NCI-H2107 treated with DMSO at 0.1 percent for 48 hours (cell line): ENCODE results near the gene MAPK6.
"Not testable (repeated sequence)": the region's sequence is repeated elsewhere in the genome, so short reads cannot be mapped to it uniquely, and the experiment has no call there.

Experiments
- DNase-seq: peaks from one replicate; lab custom pipeline; 2025; ENCODE audit not compliant: unreplicated experiment; lab: John Stamatoyannopoulos, UW

The MAPK6 gene

DNA sequence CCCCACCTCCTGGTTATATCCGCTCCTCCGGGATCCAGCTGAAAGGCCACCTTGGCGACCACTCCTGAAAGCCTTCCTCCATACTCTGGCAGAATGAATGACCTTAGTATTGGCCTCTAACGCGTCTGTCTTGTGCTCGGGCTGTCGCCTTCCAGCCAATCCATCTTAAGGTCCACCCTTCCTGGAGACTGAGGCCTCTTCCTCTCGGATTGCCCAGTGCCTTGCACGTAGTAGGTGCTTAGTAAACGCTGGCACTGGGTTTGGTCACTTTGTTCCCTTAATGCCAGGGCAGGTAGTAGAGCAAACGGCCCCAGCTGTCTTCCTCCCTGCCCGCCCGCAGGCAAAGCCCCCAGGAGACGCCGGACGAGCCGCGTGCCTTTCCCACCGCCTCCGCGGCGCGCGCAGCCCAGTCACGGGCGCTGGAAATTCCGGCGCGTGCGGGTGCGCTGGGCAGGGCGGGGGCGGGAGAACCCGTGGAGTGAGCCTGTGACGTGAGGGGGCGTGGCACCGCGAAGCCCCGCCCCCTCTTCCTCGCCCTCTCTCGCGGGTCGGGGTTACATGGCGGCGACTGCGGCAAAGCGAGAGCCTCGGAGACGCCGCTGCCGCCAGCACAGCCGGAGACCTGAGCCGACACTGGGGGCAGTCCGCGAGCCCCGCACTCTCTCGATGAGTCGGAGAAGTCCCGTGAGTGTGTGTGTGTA lies at the start of gene MAPK6:
TSS of gene MAPK6 (plus strand) at position 527 of the 701 bp plus-strand sequence. CDS start 27,242 bp downstream, outside the sequence.
- DNase-seq, result peak; percentile 40

GRCh38 chr15:51969728-51970127 lies 49.3 kb upstream of the MAPK6 start:
- no peak for DNase-seq

GRCh38 chr15:51970132-51970817 lies 48.7 kb upstream of the MAPK6 start:
- no peak for DNase-seq

DNA sequence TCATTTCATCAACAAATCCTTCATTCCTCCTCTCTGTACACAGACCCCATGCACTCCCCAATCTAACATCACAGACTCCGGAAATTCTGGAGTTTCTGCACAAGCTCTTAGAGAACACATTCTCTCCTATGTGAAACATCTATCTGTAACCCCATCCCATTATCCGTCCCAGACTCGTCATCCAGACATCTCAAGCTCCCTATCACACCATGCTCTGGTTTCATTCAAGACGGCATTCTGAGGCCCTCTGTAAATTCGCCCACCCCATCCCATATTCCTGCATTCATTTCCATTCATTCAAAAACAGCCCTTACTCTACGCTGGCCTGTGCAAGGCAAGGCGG lies 48.0 kb upstream of the MAPK6 start:
- no peak for DNase-seq

GRCh38 chr15:51971375-51972133 lies 47.5 kb upstream of the MAPK6 start, which contains the start of gene LEO1:
Gene LEO1, minus strand, starts transcription at chr15:51971778. Its CDS starts 33 bp downstream, at chr15:51971745.
- DNase-seq, result peak; percentile 86

DNA sequence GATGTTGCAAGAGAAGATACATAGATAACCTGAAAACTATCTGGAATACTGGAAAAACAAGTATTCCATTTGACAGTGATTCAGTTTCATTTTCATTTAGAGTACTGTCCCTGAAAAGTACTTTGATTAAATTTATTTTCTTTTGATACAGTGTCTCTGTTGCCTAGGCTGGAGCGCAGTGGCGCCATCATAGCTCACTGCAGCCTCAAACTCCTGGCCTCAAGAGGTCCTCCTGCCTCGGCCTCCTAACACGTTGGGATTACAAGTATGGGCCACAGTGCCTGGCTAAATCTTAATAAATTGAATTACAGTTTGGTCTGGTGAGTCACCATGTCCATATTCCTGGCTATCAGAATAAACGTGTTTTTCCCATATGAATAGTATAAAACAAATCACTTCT lies 45.8 kb upstream of the MAPK6 start:
- DNase-seq, result no peak

DNA sequence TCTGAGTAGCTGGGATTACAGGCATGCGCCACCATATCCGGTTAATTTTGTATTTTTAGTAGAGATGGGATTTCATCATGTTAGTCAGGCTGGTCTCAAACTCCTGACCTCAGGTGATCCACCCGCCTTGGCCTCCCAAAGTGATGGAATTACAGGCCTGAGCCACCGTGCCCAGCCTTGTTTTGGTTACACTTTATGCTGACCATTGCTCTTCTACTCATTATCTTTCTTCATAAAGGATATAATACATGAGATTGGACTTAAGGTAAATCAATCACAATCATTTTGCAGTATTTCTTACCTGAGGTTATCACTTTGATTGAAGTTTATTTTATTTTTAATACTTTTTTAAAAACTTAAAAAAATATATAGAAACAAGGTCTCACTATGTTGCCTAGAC lies 45.2 kb upstream of the MAPK6 start:
- no peak for DNase-seq

DNA sequence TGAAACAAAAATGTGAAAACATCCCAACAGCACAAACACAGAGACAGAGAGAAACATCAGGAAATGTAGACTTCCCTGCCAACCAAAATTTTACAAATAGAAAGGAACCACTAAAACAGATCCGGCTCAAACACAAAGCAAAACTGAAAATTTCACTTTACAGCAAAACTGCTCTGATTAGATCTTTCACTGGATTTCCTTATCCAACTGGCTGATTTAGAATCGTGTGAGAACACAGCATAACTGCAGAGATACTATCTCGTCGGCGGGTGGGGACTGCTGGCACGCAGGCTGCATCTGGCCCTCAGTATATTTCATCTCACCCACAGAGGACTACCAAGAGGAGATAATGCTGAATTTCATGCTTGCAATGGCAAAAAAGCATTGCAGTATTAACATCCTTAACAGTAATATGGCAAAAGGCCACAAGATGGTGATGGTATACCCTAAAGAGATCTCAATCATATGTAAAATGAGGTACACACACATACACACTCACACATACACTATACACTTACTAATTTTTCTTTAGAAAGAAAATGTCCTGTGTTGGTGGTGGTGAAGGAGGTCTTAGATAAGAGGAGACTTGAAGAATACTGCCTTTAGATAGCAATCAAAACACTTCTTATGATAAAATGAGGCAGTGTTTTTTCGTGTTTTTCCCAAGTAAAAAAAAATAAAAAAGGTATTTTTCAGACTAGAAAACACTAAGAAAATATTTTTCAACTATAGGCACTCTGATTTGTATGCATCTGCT lies 36.8 kb upstream of the MAPK6 start:
- peak; percentile 26 for DNase-seq

DNA sequence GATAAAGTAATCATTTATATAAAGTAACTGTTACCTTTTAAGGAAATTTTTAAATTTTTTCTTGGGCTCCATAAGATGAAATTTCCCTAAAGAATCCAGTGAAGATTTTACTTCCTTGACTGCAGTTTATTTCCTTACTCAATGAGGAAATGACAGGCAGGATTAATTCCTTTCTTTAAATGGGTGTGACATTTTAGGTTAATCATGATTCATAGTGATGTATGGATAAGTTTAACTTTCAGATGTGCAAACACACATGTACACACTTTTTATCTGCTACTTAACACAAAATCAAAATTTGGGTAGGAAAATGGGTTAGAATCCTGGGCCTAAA lies 36.3 kb upstream of the MAPK6 start:
- no peak for DNase-seq

- no peak for DNase-seq
Measured at GRCh38 chr15:51991141-51991540, 27.9 kb upstream of the MAPK6 start.

GRCh38 chr15:51992953-51993352 lies 26.1 kb upstream of the MAPK6 start:
- DNase-seq, result no peak

DNA sequence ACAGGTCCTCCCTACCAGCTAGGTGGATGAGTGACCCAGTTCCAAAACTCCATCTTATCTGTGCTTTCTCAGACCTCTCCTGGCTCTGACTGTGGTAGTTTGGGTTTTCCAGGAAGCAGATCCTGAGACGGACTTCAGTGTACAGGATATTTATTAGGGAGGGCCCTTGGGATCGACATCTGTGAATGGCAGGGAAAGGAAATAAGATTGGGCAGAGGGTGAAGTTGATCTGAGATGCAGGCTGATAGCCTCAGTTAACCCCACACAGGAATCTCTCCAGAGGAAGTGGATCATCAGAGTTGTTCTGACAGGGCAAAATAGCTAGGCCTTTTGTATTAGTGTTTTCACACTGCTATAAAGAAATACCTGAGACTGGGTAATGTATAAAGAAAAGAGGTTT lies 16.7 kb upstream of the MAPK6 start:
- no peak for DNase-seq

- DNase-seq, result not testable (repeated sequence)
Measured at GRCh38 chr15:52003089-52003488, 15.9 kb upstream of the MAPK6 start.

GRCh38 chr15:52003710-52004109 lies 15.3 kb upstream of the MAPK6 start:
- no peak for DNase-seq

DNA sequence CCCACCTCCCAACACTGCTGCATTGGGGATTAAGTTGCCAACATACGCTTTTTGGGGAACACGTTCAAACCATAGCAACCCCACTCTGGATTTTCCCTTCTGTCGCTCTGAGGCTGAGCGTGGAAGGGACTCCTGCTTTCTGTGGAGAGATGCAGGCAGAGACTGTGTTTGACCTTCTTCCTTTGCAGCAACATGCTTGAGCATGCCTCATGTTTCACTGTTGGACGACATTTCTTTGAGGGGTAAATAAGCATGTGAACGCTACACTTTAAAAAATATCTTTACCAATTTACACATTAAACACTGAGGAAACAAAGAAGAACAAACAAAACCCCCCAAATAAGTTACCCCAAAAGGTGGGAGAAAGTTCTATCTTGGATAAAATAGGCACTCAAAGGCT lies 14.2 kb upstream of the MAPK6 start:
- DNase-seq, result no peak

GRCh38 chr15:52005748-52006701 lies 13.0 kb upstream of the MAPK6 start:
- DNase-seq, result no peak

DNA sequence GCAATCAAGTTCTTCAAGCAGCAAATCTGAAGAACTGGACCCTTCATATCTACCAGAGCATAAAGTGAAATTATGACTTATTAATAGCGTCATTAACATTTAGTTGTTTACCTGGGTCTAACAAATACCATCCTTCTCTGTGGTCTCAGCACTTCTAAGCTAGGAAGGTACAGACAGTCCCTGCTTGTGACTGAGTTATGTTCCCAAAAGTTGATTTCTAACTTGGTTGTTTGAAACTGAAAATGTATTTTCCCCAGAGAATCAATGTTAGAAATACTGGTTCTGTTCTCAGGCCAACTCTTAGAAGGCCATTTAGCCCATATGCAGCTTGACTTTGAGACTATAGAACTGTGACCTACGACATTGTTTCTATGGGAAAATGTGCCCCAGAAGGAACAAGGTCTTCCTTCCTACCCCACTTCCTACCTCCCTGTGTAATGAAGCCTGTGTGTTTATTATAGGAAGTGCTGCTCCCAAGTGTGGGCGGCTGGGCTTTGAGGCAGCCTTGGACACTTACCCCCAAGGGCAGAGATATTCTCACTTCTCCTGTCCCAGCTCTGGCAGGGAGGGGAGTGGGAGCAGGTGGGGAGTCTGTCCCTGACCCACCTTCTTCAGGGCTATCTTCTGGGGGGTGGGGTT lies 12.2 kb upstream of the MAPK6 start:
- DNase-seq, result no peak

DNA sequence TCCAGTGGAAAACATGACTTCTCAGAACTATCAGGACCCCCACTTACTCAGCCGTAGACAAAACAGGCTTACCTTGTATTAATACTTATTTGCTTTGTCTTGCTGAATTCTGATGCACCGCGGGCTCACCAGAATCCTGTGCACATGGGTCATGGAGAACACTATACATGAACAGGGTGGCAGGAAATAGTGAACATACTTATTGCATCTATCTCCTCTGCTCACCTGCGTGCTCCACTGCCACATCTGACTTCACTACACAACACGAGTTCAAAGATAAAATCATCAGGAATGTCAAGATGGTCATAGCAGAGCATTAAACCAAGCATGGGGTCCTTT lies 10.7 kb upstream of the MAPK6 start:
- no peak for DNase-seq

GRCh38 chr15:52008698-52009434 lies 10.2 kb upstream of the MAPK6 start:
- no peak for DNase-seq
